Measurements from ENCODE around the gene TEN1. TPM values are rescaled to one million over a fixed set of nuclear protein-coding genes. Genes with fewer than 3 reads are reported as not detected.

The TEN1 gene
- total and polyA plus RNA-seq, 2 of the 4 experiments (the other 2 are of a cell fraction) = 14.7 to 17.9 TPM

DNA sequence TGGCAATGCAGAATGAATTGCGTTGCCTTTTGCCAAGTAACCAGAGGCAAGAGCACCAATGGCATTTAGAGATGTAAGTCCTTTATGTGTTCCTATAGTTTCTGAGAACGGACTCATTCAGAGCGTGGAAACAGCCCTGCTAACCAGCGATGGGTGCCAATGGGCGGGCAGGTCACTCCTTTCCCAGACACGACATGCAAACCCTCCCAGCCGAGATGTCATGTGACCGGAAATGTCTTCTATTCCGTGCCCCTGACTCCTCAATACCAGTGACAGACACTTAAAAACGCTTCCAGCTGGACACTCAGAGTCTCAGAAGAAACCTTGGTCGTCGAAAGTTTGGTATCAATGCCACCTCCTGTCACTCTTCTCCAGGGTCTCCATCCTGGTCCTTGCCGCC lies 41.4 kb upstream of the TEN1 start:
- Histone ChIP-seq H2BK20ac (ENCODE audit: low read depth, low read length) (no peak overlapping the region), H2AFZ (replicated peaks; ENCODE audit: low read length, poor library complexity) (no peak overlapping the region), H3K56ac (ENCODE audit: extremely low read depth, insufficient read depth, low read length) (no peak overlapping the region), H3K9ac (ENCODE audit: low read depth, low read length) (no peak overlapping the region), H4K8ac (ENCODE audit: low read depth in 2 of 2, low read length in 2 of 2) (no peak overlapping the region), H2BK15ac (ENCODE audit: low read depth, low read length) (no peak overlapping the region), H3K9me1 (ENCODE audit: insufficient read depth, low read length) (peaks cover 5% of the 10 kb centered on the region; the same call in 1 of the 2 replicates), H3K23ac (ENCODE audit: low read depth, low read length) (no peak overlapping the region), H4K5ac (ENCODE audit: low read depth, low read length) (no peak overlapping the region), H2BK5ac (ENCODE audit: low read depth, low read length, poor library complexity, severe bottlenecking) (no peak overlapping the region), H2AK5ac (ENCODE audit: low read depth, low read length) (no peak overlapping the region), H3K4me3 (ENCODE audit: insufficient read depth, low read depth, low read length) (no peak overlapping the region), H3K27me3 (ENCODE audit: control insufficient read depth, insufficient read depth, low read length) (no peaks in the 10 kb centered on the region), H3K4me1 (ENCODE audit: control insufficient read depth, insufficient read depth, low read length) (peaks cover 3% of the 10 kb centered on the region; the same call in 1 of the 2 replicates), H3K14ac (replicated peaks; ENCODE audit: low read depth, low read length) (no peak overlapping the region), H3K79me1 (ENCODE audit: low read depth in 1 of 2, low read length in 2 of 2) (peaks cover 5 to 9% of the 10 kb centered on the region in 2 experiments; a peak in 2 of 4 replicates), H3K36me3 (ENCODE audit: control insufficient read depth, insufficient read depth, low read length) (peaks cover 2% of the 10 kb centered on the region; the same call in 1 of the 2 replicates), H3K9me3 (ENCODE audit: control insufficient read depth, insufficient read depth, low read length) (no peaks in the 10 kb centered on the region), H4K20me1 (ENCODE audit: insufficient read depth, low read length) (no peaks in the 10 kb centered on the region), H3K27ac (ENCODE audit: insufficient read depth, low read length) (no peak overlapping the region), H2BK120ac (ENCODE audit: low read depth, low read length) (no peak overlapping the region), H4K91ac (ENCODE audit: insufficient read depth, low read depth, low read length) (no peak overlapping the region), H2AK9ac (replicated peaks; ENCODE audit: low read depth, low read length, poor library complexity) (peak overlapping the region; percentile 15), H3K4ac (ENCODE audit: low read depth, low read length) (no peak overlapping the region), H3K18ac (ENCODE audit: low read depth, low read length) (no peak overlapping the region), H3K4me2 (ENCODE audit: low read depth, low read length) (no peak overlapping the region)
- TF ChIP-seq NFE2L2 (IDR thresholded peaks at IDR 0.05; ENCODE audit: low read depth, low read length) (no peak), BHLHE40 (IDR thresholded peaks at IDR 0.05; ENCODE audit: low read depth, low read length) (no peak), MAFK (IDR thresholded peaks at IDR 0.05; ENCODE audit: low read depth, low read length) (no peak), RFX5 (IDR thresholded peaks at IDR 0.05; ENCODE audit: low read depth, low read length) (no peak), RCOR1 (IDR thresholded peaks at IDR 0.05; ENCODE audit: insufficient replicate concordance, low read length) (no peak), CTCF (conservative IDR thresholded peaks at IDR 0.05; ENCODE audit: low read depth, low read length) (no peak), ELK1 (IDR thresholded peaks at IDR 0.05; ENCODE audit: borderline replicate concordance, low read depth, low read length) (no peak), MXI1 (IDR thresholded peaks at IDR 0.05; ENCODE audit: borderline replicate concordance, low read depth, low read length) (no peak), CHD1 (IDR thresholded peaks at IDR 0.05; ENCODE audit: low read depth, low read length) (no peak), SMC3 (IDR thresholded peaks at IDR 0.05; ENCODE audit: low read depth, low read length) (no peak), MAZ (IDR thresholded peaks at IDR 0.05; ENCODE audit: borderline replicate concordance, low read depth, low read length) (no peak)
- TF ChIP-seq, protein P1, sequence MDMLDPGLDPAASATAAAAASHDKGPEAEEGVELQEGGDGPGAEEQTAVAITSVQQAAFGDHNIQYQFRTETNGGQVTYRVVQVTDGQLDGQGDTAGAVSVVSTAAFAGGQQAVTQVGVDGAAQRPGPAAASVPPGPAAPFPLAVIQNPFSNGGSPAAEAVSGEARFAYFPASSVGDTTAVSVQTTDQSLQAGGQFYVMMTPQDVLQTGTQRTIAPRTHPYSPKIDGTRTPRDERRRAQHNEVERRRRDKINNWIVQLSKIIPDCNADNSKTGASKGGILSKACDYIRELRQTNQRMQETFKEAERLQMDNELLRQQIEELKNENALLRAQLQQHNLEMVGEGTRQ (IDR thresholded peaks at IDR 0.05; ENCODE audit: low read depth, low read length) = no peak
- BruUV-seq (replicated peaks) = no TSS peak
- 87% methylated on average over 10 of the region's 13 CpGs; no CpG with 5 or more reads in 1 of the 2 experiments for WGBS, 2 experiments (ENCODE audit: extremely low coverage in 2 of 2, insufficient read length in 1 of 2)
- no peak for ATAC-seq (ENCODE audit: low read depth)
- POLR2A ChIA-PET (ENCODE audit: unreplicated experiment) = no interaction called here
- intact Hi-C loops (cut with micrococcal nuclease) = no loop called here
- dilution Hi-C loops (cut with HindIII; ENCODE audit: low sequenced_read_pairs, unreplicated experiment) = no loop called here
- no peak for DNase-seq
- CTCF ChIA-PET = no interaction called here
- in situ Hi-C loops (cut with MboI; ENCODE audit: low sequenced_read_pairs) = no loop called here
